GM12878 (cell line): ENCODE results near the gene OR5AU1.

Experiments used
- EZH2 ChIP-seq: IDR thresholded peaks from 2 replicates; pipeline ENCODE4 v1.6.1; 2012; ENCODE audit warnings: low read depth, mild to moderate bottlenecking, control low read depth, inconsistent platforms, low read length, borderline replicate concordance; ENCODE audit not compliant: control insufficient read depth
- FOS ChIP-seq: IDR thresholded peaks from 3 replicates; pipeline ENCODE4 v1.6.1; 2011; ENCODE audit warnings: borderline replicate concordance; ENCODE audit not compliant: insufficient read length; ENCODE audit errors: extremely low read depth
- HCFC1 ChIP-seq: fragments of 150-350 bp; IDR thresholded peaks from 2 replicates; pipeline ENCODE4 v1.6.1; 2014; ENCODE audit warnings: low read length
- MYC ChIP-seq: IDR thresholded peaks from 2 replicates; pipeline ENCODE4 v1.6.1; 2011; ENCODE audit warnings: mild to moderate bottlenecking, low read length, moderate library complexity, inconsistent platforms; ENCODE audit not compliant: insufficient read depth, insufficient replicate concordance, insufficient read length, severe bottlenecking
- POLR2AphosphoS5 ChIP-seq: IDR thresholded peaks from 2 replicates; pipeline ENCODE4 v1.6.1; 2011; ENCODE audit warnings: mild to moderate bottlenecking, low read length, inconsistent platforms
- RAD21 ChIP-seq: IDR thresholded peaks from 2 replicates; pipeline ENCODE4 v1.6.1; 2011; ENCODE audit warnings: mild to moderate bottlenecking, low read depth, low read length, moderate library complexity; ENCODE audit not compliant: insufficient read depth
- RFX5 ChIP-seq: IDR thresholded peaks from 2 replicates; pipeline ENCODE4 v1.6.1; 2011; ENCODE audit warnings: low read depth, low read length, improper control_type of control experiment
- SIN3A ChIP-seq: IDR thresholded peaks from 2 replicates; pipeline ENCODE4 v1.6.1; 2012; ENCODE audit warnings: low read depth, low read length, improper control_type of control experiment
- TCF7 ChIP-seq: IDR thresholded peaks from 2 replicates; pipeline ENCODE4 v1.6.1; 2014; ENCODE audit warnings: antibody characterized with exemption, borderline replicate concordance
- ZBED1 ChIP-seq: IDR thresholded peaks from 2 replicates; pipeline ENCODE4 v1.6.1; 2016; ENCODE audit warnings: borderline replicate concordance
- TF ChIP-seq, protein P1 (sequence below), 3 experiments: IDR thresholded peaks in 2 of 3; conservative IDR thresholded peaks in 1 of 3; 2 replicates each; pipeline ENCODE4 v1.5.1; 2011; ENCODE audit warnings: low read depth in 3 of 3, low read length in 3 of 3, mild to moderate bottlenecking in 3 of 3, control low read depth in 2 of 3, moderate library complexity in 2 of 3, inconsistent platforms in 1 of 3, mixed read lengths in 1 of 3; ENCODE audit not compliant: control insufficient read depth in 2 of 3, insufficient read depth in 1 of 3; ENCODE audit errors: extremely low read depth in 1 of 3
- TF ChIP-seq, protein P2 (sequence below): fragments of 450-650 bp; IDR thresholded peaks from 2 replicates; pipeline ENCODE4 v1.6.1; 2017; ENCODE audit warnings: antibody characterized with exemption, mild to moderate bottlenecking, moderate library complexity
- TF ChIP-seq, protein P3 (sequence below): IDR thresholded peaks from 2 replicates; pipeline ENCODE4 v1.6.1; 2012; ENCODE audit warnings: low read depth, low read length, improper control_type of control experiment
- TF ChIP-seq, protein P4 (sequence below): fragments of 450-650 bp; formaldehyde crosslinking; IDR thresholded peaks from 2 replicates; pipeline ENCODE4 v1.5.0; 2022; ENCODE audit warnings: mild to moderate bottlenecking, missing genetic modification characterization

DNA sequence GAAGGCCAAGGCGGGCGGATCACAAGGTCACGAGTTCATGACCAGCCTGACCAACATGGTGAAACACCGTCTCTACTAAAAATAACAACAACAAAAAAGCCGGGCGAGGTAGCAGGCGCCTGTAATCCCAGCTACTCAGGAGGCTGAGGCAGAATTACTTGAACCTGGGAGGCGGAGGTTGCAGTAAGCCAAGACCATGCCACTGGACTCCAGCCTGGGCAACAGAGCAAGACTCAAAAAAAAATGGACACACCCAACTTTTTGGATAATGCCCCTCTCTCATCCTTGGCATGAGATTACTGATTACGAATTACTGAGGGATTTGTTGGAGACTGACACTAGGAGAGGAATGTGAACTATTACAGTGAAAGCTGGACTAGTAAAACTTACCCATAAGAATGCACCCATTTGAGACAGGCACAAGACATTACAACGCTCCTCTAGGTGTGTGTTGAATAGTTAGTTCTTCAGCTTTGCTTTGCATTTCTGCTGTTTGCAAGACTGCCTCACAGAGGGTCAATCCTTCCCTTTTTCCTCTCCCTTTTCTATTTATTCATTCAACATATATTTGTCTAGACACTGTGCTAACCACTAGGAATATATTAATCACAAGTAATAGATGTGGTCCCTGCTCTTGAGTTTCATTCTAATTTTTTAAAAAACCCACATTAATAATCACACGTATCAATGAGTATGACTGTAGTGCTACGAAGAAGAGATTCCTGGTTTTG lies 46.0 kb upstream of the OR5AU1 start:
- TF ChIP-seq, protein P1, sequence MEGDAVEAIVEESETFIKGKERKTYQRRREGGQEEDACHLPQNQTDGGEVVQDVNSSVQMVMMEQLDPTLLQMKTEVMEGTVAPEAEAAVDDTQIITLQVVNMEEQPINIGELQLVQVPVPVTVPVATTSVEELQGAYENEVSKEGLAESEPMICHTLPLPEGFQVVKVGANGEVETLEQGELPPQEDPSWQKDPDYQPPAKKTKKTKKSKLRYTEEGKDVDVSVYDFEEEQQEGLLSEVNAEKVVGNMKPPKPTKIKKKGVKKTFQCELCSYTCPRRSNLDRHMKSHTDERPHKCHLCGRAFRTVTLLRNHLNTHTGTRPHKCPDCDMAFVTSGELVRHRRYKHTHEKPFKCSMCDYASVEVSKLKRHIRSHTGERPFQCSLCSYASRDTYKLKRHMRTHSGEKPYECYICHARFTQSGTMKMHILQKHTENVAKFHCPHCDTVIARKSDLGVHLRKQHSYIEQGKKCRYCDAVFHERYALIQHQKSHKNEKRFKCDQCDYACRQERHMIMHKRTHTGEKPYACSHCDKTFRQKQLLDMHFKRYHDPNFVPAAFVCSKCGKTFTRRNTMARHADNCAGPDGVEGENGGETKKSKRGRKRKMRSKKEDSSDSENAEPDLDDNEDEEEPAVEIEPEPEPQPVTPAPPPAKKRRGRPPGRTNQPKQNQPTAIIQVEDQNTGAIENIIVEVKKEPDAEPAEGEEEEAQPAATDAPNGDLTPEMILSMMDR (IDR thresholded peaks at IDR 0.05 in 2 of 3, conservative IDR thresholded peaks at IDR 0.05 in 1 of 3; ENCODE audit: control insufficient read depth in 2 of 3, extremely low read depth in 1 of 3, insufficient read depth in 1 of 3, low read depth in 3 of 3, low read length in 3 of 3) = no peak
- TF ChIP-seq, protein P2, sequence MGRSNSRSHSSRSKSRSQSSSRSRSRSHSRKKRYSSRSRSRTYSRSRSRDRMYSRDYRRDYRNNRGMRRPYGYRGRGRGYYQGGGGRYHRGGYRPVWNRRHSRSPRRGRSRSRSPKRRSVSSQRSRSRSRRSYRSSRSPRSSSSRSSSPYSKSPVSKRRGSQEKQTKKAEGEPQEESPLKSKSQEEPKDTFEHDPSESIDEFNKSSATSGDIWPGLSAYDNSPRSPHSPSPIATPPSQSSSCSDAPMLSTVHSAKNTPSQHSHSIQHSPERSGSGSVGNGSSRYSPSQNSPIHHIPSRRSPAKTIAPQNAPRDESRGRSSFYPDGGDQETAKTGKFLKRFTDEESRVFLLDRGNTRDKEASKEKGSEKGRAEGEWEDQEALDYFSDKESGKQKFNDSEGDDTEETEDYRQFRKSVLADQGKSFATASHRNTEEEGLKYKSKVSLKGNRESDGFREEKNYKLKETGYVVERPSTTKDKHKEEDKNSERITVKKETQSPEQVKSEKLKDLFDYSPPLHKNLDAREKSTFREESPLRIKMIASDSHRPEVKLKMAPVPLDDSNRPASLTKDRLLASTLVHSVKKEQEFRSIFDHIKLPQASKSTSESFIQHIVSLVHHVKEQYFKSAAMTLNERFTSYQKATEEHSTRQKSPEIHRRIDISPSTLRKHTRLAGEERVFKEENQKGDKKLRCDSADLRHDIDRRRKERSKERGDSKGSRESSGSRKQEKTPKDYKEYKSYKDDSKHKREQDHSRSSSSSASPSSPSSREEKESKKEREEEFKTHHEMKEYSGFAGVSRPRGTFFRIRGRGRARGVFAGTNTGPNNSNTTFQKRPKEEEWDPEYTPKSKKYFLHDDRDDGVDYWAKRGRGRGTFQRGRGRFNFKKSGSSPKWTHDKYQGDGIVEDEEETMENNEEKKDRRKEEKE = no peak
- TF ChIP-seq HCFC1 = no peak
- TF ChIP-seq FOS = no peak
- TF ChIP-seq TCF7 = no peak
- TF ChIP-seq RFX5 = no peak
- no peak for TF ChIP-seq RAD21
- no peak for TF ChIP-seq MYC
- TF ChIP-seq, protein P3, sequence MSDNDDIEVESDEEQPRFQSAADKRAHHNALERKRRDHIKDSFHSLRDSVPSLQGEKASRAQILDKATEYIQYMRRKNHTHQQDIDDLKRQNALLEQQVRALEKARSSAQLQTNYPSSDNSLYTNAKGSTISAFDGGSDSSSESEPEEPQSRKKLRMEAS = no peak
- TF ChIP-seq SIN3A = no peak
- no peak for TF ChIP-seq EZH2
- TF ChIP-seq ZBED1 = no peak
- TF ChIP-seq, protein P4, sequence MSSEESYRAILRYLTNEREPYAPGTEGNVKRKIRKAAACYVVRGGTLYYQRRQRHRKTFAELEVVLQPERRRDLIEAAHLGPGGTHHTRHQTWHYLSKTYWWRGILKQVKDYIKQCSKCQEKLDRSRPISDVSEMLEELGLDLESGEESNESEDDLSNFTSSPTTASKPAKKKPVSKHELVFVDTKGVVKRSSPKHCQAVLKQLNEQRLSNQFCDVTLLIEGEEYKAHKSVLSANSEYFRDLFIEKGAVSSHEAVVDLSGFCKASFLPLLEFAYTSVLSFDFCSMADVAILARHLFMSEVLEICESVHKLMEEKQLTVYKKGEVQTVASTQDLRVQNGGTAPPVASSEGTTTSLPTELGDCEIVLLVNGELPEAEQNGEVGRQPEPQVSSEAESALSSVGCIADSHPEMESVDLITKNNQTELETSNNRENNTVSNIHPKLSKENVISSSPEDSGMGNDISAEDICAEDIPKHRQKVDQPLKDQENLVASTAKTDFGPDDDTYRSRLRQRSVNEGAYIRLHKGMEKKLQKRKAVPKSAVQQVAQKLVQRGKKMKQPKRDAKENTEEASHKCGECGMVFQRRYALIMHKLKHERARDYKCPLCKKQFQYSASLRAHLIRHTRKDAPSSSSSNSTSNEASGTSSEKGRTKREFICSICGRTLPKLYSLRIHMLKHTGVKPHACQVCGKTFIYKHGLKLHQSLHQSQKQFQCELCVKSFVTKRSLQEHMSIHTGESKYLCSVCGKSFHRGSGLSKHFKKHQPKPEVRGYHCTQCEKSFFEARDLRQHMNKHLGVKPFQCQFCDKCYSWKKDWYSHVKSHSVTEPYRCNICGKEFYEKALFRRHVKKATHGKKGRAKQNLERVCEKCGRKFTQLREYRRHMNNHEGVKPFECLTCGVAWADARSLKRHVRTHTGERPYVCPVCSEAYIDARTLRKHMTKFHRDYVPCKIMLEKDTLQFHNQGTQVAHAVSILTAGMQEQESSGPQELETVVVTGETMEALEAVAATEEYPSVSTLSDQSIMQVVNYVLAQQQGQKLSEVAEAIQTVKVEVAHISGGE = no peak
- no peak for TF ChIP-seq POLR2AphosphoS5
